Lower lobe of right lung (tissue), 2 donors: ENCODE data around the gene ABCB11. TPM values are rescaled to one million over a fixed set of nuclear protein-coding genes. Genes with fewer than 3 reads are reported as not detected.
"Not testable (repeated sequence)": the region's sequence is repeated elsewhere in the genome, so short reads cannot be mapped to it uniquely, and the experiment has no call there.

Experiments
- ATAC-seq, 2 donors: fragments of 200-7000 bp; cut with Tn5 transposase; one replicate each; pipeline ENCODE4 v1.9.1; 2020 to 2022; ENCODE audit warnings: mild to moderate bottlenecking in 2 of 2, moderate library complexity in 2 of 2
- DNase-seq: peaks from one replicate; pipeline ENCODE4 v3.0.0-alpha.2; 2020
- H3K27ac ChIP-seq: fragments of 200-600 bp; one replicate; pipeline ENCODE4 v1.8.0; 2022
- H3K27me3 ChIP-seq: fragments of 200-600 bp; one replicate; pipeline ENCODE4 v1.8.0; 2022; ENCODE audit warnings: low read depth
- H3K36me3 ChIP-seq: fragments of 200-600 bp; one replicate; pipeline ENCODE4 v1.8.0; 2022; ENCODE audit warnings: mild to moderate bottlenecking
- H3K4me1 ChIP-seq: fragments of 200-600 bp; one replicate; pipeline ENCODE4 v1.8.0; 2022
- H3K4me3 ChIP-seq: fragments of 200-600 bp; one replicate; pipeline ENCODE4 v1.8.0; 2022; ENCODE audit warnings: mild to moderate bottlenecking
- H3K9me3 ChIP-seq: fragments of 200-600 bp; one replicate; pipeline ENCODE4 v1.8.0; 2022
- intact Hi-C: fragments of 100-400 bp; cut with DNase I; formaldehyde crosslinking; loops from one replicate; pipeline ENCODE4 v1.11.0; 2022
- total RNA-seq: library from RNA; stranded (reverse); fragmentation: NEBNext Ultra II Directional; extraction: Animal tissue kit (Norgen Biotek cat#: 25700); gene quantifications from one replicate; pipeline ENCODE4 v1.2.1, GENCODE V29; 2021
- TF ChIP-seq, protein P1 (sequence below): fragments of 200-600 bp; IDR thresholded peaks from one replicate; pipeline ENCODE4 v1.8.0; 2022; ENCODE audit warnings: antibody characterized with exemption, mild to moderate bottlenecking
- donor health status: DM: no; HTN: yes; CAD: no; lungs with severe emphysema.

The ABCB11 gene
- total RNA-seq, 1 donor from 2014 or later, result 0.32 TPM

DNA sequence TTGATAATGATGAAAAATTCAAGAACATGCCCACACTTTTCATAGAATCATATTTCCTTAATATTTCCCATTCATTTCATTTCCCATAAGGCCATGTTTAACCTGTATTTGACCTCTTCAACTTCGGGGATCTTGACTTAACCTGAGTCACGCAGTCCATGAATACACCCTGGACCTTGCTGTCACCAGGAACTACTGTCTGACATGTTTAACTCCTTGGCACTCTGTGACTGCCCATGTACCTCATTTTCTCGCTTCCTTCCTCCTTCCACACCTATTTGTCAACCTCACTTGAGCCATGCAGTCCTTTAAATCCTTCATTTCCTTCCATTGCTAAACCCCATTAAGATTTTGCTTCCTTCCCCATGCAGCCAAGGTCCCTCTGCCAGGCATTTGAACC, 16.3 kb downstream of the ABCB11 start:
- TF ChIP-seq, protein P1, sequence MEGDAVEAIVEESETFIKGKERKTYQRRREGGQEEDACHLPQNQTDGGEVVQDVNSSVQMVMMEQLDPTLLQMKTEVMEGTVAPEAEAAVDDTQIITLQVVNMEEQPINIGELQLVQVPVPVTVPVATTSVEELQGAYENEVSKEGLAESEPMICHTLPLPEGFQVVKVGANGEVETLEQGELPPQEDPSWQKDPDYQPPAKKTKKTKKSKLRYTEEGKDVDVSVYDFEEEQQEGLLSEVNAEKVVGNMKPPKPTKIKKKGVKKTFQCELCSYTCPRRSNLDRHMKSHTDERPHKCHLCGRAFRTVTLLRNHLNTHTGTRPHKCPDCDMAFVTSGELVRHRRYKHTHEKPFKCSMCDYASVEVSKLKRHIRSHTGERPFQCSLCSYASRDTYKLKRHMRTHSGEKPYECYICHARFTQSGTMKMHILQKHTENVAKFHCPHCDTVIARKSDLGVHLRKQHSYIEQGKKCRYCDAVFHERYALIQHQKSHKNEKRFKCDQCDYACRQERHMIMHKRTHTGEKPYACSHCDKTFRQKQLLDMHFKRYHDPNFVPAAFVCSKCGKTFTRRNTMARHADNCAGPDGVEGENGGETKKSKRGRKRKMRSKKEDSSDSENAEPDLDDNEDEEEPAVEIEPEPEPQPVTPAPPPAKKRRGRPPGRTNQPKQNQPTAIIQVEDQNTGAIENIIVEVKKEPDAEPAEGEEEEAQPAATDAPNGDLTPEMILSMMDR, result no peak
- DNase-seq, result no peak
- H3K27ac ChIP-seq, result no peak overlapping the region
- no peaks in the 10 kb centered on the region for H3K27me3 ChIP-seq
- no peaks in the 10 kb centered on the region for H3K36me3 ChIP-seq
- peak; percentile 33 to 45 for ATAC-seq
- no peaks in the 10 kb centered on the region for H3K4me1 ChIP-seq
- no peaks in the 10 kb centered on the region for H3K9me3 ChIP-seq
- H3K4me3 ChIP-seq, result no peak overlapping the region
- intact Hi-C loops, result no loop called here

GRCh38 chr2:169013628-169014026, 17.5 kb downstream of the ABCB11 start:
- DNase-seq (no peak), ATAC-seq (no peak)
- Histone ChIP-seq H3K36me3 (no peaks in the 10 kb centered on the region), H3K27ac (no peak overlapping the region), H3K9me3 (no peaks in the 10 kb centered on the region), H3K4me1 (no peaks in the 10 kb centered on the region), H3K27me3 (no peaks in the 10 kb centered on the region), H3K4me3 (no peak overlapping the region)
- intact Hi-C loops, result no loop called here
- TF ChIP-seq, protein P1, result no peak

- no peaks in the 10 kb centered on the region for H3K36me3 ChIP-seq
- no peak for ATAC-seq
- no peaks in the 10 kb centered on the region for H3K27me3 ChIP-seq
- DNase-seq, result no peak
- no peak overlapping the region for H3K27ac ChIP-seq
- no peaks in the 10 kb centered on the region for H3K9me3 ChIP-seq
- H3K4me1 ChIP-seq, result no peaks in the 10 kb centered on the region
- TF ChIP-seq, protein P1, result no peak
- H3K4me3 ChIP-seq, result no peak overlapping the region
- intact Hi-C loops, result no loop called here
Observed at GRCh38 chr2:169012812-169013627, 18.1 kb downstream of the ABCB11 start.

GRCh38 chr2:169012191-169012792, 18.8 kb downstream of the ABCB11 start:
- DNase-seq, H3K4me3 ChIP-seq, H3K36me3 ChIP-seq, H3K9me3 ChIP-seq, H3K4me1 ChIP-seq, H3K27ac ChIP-seq, H3K27me3 ChIP-seq, intact Hi-C loops: not testable (repeated sequence)
- peak; percentile 42 to 66 for ATAC-seq

- no peak for DNase-seq
- intact Hi-C loops, result no loop called here
- Histone ChIP-seq H3K4me3 (no peak overlapping the region), H3K27me3 (no peaks in the 10 kb centered on the region), H3K36me3 (no peaks in the 10 kb centered on the region), H3K27ac (no peak overlapping the region), H3K4me1 (no peaks in the 10 kb centered on the region), H3K9me3 (no peaks in the 10 kb centered on the region)
- no peak for ATAC-seq
- TF ChIP-seq, protein P1, result no peak
Observed at GRCh38 chr2:169011698-169012097, 19.4 kb downstream of the ABCB11 start.
